Stimulated activated CD4-positive, alpha-beta T cell treated with anti-CD3 and anti-CD28 coated beads, Interleukin-4, amount 100 ng/mL, for 24 hours (primary cell): Measurements from ENCODE around the gene TBC1D13.
"Not testable (repeated sequence)": the region's sequence is repeated elsewhere in the genome, so short reads cannot be mapped to it uniquely, and the experiment has no call there.

Experiments used
- DNase-seq: peaks from one replicate; pipeline ENCODE4 v3.0.0-alpha.2; 2020

TBC1D13 gene

DNA sequence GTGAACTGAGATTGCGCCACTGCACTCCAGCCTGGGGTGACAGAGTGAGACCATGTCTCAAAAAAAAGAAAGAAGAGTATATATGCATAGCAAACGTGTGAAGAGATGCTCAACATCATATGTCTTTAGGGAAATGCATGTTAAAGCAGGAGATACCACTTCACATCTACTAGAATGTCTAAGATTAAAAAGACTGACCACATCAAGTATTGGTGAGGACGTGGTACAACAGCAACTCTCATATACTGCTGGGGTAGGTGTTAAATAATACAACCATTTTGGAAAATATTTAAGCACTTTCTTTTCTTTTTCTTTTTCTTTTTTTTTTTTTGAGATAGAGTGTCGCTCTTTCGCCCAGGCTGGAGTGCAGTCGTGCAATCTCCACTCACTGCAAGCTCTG is 1.6 kb upstream of the TBC1D13 start:
- DNase-seq, result no peak

DNA sequence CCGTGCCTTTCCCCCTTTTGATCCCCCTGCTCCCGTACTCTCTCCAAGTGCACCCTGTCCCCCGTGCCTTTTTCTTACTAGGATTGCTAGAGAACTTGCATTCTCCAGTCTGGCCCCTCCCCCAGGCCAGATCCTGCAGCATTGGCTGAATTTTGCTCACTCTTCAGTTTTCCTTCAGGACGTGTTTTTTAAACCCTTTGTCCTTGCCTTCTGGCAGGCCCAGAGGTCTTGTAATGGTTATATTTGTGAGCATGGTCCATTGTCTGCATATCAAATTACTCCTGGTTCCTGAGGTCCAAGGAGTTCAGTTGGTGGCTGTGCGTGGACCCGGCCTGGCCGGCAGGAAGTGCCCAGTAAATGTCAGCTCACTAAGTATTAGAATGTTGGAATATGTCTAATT is 606 bp downstream of the TBC1D13 start:
- DNase-seq, result no peak

DNA sequence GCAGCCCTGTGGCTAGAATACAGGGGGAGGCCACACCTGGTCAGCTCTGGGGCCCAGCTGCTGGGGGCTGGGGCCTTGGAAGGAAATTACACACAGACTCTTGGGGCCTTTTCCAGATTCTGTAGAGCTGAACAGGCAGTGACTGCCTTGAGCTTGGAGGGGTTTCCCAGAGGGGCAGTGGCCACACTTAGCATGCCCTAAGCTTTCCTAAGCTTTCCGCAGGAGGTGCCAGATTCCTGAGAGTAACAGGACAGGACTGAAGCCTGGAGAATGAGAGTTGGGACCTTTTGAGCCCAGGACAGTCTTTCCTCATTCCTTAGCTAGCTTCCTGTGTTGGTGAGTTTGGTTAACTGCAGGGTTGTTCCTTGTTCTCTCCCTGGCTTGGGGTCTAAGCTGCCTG is 1.4 kb downstream of the TBC1D13 start:
- no peak for DNase-seq

DNA sequence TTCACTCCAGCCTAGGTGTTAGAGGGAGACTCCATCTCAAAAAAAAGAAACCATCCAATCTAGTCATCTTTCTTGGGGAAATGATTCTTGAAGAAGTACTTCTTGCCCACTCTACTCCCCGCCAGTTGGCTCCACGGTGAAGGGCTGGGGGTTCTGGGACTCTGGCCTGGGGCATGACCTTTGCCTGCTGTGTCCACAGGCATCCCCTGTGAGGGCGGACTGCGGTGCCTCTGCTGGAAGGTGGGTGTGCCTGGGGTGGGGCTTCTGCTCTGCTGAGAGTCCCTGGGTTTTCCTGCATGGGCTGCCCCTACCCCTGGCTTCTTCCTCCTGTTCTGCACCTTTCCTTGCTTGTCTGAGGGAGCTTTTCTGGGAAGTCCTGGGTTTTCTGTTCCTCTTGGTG is 3.5 kb downstream of the TBC1D13 start:
- no peak for DNase-seq

DNA sequence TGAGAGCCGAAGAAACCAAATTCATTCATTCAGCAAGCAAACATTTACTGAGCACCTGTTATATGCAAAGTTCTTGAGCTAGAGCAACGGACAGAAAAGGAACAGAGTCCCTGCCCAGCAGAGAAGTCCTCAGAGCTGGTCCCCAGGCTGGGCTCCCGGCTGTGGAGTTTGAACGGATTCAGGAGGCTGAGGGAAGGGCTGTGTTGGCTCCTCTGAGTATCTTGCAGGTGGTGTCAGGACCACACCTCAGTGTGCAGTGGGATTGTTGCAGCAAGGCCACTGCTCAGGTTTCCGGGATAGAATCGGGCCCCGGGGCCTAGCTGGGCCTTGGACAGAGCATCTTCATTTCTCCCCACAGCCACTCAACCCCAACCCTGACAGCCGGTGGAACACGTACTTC is 5.1 kb downstream of the TBC1D13 start:
- no peak for DNase-seq

DNA sequence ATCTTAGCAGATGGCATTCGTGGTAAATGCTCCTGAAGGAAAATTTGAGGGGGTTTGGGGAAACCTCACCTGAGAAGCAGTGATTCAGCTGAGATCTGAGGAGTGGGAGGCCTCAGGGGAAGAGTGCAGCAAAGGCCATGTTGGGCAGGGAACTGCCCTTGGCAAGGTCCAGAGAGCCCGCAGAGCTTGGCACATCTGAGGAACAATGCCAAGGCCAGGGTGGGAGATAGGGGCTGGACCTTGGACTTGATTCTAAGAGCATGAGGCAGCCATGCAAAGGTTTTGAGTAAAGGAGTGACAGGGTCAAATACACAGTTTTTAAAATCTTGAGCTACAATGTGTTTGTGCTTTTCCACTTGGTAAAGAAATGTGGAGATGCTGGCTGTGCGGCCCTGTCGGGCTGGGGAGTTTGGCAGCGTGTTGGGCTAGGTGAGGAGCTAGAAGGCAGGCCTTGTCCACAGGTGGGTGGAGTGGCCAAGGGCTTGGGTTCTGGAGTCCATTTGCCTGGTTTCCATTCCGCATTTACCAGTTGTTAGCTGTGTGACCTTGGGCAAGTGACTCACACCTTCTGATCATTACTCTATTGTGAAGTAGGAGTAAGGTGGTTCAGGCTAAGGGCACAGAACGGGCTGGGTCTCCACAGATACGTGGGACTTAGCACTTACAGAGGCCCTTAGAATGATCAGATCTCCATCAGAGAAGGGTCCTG is 6.1 kb downstream of the TBC1D13 start:
- DNase-seq, result no peak

DNA sequence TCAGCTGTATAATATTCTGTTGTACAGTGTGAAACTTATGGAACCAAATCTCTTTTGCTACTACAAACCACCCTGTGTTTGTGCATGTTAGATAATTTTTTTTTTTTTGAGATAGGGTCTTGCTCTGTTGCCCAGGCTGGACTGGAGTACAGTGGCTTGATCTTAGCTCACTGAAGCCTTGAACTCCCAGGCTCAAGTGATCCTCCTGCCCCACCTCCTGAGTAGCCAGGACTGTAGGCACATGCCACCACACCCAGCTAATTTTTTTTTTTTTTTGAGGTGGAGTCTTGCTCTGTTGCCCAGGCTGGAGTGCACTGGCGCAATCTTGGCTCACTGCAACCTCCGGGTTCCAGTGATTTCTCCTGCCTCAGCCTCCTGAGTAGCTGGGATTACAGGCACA is 7.9 kb downstream of the TBC1D13 start:
- DNase-seq, result not testable (repeated sequence)

DNA sequence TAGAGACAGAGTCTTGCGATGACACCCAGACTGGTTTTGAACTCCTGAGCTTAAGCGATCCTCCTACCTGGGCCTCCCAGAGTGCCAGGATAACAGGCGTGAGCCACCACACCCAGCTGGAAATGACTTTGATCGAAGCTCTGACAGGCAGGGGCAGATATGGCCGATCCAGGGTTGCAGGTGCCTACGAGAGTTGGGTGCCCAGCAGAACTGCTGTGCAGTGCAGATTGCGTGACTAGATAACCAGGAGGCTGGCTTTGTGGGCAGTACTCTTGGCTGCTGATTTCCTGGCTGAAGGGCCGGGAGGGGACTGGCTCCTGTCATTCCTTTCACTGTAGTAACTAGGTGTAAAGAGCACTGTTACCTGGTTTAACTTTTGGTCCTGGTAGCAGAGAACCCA is 11.8 kb downstream of the TBC1D13 start:
- DNase-seq, result no peak

DNA sequence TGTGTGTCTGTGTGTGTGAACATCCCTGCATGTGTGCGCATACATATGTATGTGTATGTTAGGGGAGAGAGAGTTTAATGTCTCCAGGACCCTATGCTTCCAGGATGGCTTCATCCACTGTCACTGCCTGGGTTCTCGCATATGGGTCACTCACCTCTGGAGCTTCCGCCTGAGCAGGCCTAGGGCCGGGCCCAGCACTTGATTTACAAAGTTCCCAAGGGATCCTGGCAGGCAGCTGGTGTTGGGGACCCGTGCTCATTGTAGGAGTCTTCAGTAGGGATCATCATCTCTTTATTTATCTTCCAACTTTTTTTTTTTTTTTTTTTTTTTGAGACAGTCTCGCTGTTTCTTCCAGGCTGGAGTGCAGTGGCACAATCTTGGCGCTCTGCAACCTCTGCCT is 13.0 kb downstream of the TBC1D13 start:
- DNase-seq, result no peak

DNA sequence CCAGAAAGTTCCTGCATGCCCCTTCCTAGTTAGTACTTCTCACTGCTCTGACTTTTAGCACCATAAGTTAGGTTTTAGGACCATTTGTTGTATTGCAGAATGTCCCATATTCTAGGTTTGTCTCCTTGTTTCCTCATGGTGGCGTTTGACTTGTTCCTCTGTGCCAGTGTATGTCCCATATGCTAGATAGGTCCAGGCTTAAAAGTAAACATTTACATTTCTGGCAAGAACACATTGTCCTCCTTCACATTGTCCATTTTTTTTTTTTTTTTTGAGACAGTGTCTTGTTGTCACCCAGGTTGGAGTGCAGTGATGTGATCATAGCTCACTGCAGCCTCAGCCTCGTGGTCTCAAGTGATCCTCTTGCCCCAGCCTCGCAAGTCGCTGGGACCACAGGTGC is 15.4 kb downstream of the TBC1D13 start:
- DNase-seq, result no peak

DNA sequence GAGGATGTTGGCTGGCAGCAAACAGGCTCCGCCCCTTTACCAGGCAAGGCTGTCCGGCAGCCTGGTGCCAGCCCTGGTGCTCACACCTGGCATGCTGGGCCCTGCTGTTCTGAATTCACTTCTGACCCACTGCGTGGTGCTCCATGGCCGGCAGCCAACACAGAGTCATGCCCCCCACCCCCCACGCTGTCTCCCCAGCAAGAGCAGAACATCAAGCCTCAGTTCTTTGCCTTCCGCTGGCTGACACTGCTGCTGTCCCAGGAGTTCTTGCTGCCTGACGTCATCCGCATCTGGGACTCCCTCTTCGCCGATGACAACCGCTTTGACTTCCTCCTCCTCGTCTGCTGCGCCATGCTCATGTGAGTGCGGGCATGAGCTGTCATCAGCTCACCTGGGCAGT is 18.6 kb downstream of the TBC1D13 start:
- no peak for DNase-seq

DNA sequence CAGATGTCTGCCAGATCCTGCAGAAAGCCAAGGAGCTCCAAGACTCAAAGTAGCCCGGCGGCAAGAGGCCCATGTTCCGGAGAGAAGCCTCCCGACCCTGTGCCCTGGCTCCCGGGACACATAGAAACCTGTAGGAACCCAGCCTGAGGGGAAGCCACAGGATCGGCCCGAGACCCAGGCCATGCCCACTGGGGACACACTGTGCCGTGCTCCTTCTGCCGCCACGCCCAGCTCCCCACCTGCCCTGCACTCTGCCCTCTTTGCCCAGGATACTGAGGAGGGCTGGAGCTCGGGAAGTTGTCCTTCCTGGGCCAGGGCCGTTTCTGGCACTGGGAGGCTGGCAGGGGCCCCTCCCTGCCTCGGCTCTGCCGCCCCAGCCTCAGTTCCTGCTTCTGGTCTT is 20.8 kb downstream of the TBC1D13 start:
- no peak for DNase-seq

DNA sequence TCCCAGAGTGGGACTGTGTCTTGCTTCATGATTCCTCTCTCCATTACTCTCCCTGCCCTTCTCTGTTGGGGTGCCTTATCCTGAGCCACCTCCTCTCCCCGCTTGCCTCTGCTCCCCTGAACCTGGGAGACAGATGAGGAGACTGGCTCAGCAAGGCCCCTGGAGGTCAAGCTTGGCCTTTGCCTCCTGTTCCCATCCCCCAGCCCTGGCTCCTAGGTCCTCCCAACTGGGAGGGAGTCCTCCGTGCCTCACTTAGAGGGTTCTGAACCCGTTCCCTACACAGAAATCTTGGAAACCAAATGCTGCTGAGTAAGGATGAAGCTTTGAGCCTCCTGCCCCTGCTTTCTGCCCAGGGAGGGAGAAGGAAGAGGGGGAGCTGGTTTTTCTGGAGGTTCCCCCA is 21.5 kb downstream of the TBC1D13 start:
- no peak for DNase-seq

DNA sequence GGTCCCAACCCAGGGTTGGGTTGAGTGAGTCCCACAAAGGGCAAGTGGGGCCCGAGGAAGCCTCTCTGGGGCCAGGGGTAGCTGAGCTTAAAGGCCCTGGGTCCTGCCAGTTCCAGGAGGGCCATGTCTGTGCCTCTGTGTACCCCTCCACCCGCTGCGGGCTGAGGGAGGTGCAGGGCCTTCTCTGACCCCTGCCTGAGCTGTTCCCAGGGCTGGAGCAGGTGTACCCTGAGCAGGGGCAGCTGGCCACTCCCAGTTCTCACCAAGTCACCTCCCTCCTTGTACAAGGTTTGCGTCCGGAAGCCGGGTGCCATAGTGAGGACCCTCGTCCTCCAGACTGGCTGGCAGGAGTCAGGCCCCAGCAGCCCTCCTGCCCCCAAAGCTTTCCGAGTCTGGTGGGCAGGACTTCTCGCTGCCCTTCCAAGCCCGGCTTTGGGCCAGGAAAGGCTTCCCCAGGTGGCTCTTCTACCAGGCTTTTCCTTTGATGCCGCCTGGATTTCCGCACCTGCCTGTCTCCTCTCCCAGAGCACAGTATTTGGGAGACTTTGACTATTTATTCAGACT is 22.1 kb downstream of the TBC1D13 start:
- no peak for DNase-seq

DNA sequence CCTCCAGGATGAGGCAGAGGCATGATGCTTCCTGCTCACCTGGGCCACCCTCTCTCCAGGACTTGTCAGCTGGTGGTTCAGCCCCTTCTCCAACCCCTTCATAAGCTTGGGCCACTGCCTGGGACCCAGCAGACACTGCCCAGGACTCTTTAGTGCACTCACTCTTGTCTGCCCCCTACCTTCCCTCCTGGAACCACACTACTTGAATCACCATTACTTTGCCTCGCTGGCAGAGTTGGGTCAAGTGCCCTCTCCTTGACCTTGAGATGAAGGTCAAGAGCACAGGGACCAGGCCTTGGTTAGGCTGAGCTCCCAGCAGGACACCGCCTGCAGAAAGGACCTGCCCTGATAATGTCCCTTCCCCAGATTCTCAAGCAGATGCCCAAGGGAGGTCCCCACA is 22.8 kb downstream of the TBC1D13 start:
- no peak for DNase-seq

DNA sequence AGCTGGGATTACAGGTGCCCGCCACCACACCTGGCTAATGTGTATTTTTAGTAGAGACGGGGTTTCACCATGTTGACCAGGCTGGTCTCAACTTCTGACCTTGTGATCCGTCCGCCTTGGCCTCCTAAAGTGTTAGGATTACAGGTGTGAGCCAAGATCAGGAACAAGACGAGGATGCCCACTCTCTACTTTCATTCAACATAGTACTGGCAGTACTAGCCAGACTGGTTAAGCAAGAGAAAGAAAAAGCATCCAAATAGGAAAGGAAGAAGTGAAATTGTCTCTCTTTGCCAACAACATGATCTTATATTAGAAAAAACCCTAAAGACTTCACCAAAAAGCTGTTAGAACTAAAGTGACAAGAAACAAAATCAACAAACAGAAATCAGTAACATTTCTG is 23.8 kb downstream of the TBC1D13 start:
- DNase-seq, result no peak

DNA sequence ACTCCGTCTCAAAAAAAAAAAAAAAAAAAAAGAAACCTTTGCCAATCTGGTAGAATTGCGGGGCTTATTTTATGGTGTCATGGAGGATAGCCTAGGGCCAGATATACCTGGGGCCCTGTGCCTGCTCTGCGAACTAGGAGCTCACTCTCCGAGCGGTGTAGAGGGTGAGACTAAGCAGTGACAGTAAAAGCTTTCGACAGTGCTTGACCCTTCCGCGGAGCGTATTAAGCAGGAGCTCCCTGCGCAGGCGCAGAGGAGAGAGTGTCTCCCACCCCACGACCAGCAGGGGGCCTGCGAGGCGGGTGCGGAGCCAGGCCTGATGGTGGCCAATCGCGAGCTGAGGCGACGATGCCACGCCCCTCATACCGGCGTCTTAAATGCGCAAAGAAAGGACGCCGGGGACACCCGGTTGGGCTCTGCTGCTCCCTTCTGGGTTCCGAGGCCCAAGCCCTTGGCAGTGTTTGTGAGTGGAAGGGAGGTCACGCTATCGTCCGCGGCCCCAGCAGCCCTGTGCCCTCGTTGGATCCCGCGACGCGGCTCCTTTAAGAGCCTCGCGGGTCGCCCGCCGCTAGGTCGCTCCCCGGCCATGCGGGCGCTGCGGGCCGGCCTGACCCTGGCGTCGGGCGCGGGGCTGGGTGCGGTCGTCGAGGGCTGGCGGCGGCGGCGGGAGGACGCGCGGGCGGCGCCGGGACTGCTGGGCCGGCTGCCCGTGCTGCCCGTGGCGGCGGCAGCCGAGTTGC is 31.2 kb downstream of the TBC1D13 start, which contains the start of gene ENDOG:
ENDOG (plus strand) TSS at position 402 of the 740 bp plus-strand sequence; CDS start at position 587, 185 bp downstream.
- DNase-seq, result peak; percentile 98

DNA sequence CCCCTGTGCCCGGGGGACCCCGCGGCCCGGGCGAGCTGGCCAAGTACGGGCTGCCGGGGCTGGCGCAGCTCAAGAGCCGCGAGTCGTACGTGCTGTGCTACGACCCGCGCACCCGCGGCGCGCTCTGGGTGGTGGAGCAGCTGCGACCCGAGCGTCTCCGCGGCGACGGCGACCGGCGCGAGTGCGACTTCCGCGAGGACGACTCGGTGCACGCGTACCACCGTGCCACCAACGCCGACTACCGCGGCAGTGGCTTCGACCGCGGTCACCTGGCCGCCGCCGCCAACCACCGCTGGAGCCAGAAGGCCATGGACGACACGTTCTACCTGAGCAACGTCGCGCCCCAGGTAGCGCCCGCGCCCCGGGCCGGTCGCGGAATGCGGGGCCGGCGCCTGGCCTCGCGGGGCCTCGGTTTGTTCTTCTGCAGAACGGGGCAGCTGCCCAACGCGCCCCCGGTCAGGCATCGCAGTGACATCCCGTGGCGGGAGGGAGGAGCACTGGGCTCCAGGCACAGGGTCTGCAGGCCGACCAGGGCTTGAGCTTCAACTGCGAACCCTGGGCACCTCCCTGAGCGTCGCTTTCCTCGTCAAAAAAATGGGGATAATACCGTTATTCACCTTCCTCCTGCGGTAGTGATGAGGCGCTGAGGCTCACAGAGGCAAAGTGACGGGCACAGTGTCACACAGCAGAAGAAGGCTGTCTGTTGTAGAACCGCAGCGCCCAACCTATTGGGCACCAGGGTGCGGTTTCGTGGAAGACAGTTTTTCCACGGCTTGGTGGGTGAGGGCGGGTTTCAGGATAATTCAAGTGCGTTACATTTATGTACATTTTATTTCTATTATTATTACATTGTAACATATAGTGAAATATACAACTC is 32.0 kb downstream of the TBC1D13 start:
- DNase-seq, result peak; percentile 45

DNA sequence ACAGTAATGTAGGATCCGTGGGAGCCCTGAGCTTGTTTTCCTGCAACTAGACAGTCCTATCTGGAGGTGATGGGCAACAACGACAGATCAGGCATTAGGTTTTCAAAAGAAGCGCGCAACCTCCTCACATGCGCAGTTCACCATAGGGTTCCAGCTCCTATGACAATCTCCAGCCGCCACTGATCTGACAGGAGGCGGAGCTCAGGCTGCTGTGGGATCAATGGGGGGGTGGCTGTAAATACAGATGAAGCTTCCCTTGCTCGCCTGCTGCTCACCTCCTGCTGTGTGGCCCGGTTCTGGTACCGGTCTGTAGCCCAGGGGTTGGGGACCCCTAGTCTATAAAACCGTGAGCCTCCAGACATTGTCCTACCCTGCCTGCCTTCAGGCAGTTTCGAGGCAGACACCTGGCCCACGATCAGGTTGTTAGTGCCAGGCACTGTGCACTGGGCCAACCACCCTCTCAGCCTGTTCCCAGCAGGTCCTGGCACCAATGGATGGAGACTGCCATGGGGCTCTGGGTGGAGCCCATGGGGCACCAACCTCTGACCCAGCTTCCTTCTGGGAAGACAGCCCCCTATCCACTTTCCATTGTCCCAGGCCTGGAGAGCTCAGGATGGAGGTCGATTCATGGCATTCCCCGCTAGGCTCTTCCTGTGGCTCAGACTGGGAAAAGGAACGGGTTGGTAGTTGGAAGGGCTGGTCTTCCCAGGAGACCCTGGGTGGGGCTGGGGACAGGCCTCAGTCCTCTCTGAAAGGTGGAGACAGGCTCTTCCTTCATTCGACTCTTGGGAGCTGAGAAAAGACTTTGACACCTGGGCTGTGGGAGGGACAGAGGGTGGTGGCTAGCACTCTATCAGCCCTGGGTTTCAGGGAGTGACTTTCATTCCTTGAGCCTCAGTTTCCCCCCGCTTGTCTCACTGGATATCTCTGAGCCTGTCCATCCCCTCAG is 32.9 kb downstream of the TBC1D13 start:
- DNase-seq, result no peak

DNA sequence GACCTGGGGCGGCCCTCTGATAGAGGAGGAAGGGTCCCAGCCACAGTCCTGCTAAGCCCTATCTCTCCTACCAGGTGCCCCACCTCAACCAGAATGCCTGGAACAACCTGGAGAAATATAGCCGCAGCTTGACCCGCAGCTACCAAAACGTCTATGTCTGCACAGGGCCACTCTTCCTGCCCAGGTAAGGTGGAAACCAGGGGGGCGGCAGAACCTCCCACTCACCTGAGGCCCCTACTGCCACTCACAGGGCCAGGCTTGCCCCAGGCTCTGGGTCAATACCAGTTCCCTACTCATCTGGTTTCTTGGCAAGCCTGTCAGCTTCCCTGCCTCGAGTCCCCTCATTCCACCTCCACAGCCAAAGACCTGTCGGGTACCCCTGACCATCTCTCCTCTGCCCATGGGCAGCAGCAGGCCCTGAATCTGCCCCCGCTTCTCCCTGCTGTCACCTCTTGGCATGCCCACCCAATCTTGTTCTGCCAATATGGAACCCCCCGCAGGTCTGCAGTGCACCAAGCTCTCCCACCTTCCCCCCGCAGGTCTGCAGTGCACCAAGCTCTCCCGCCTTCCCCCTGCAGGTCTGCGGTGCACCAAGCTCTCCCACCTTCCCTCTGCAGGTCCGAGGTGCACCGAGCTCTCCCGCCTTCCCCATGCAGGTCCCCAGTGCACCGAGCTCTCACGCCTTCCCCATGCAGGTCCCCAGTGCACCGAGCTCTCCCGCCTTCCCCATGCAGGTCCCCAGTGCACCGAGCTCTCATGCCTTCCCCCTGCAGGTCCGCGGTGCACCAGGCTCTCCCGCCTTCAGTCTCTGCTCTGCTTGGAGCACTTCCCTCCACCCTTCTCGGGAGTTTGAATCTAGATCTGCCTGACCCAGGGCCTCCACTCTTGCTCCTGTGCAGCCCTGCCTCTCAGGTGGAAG is 33.9 kb downstream of the TBC1D13 start:
- DNase-seq, result no peak
